AG10803 (cell line): Measurements from ENCODE around the gene GRB2.

Experiments
- DNase-seq: peaks from one replicate; pipeline ENCODE4 v3.0.0; 2010; ENCODE audit warnings: low read depth
- H3K4me3 ChIP-seq: 2 replicates; pipeline ENCODE4 v1.5.1; 2011; ENCODE audit warnings: mild to moderate bottlenecking, low read length, control low read depth
- TF ChIP-seq, protein P1 (sequence below): conservative IDR thresholded peaks from 2 replicates; pipeline ENCODE4 v1.5.1; 2011; ENCODE audit warnings: mild to moderate bottlenecking, low read length, control low read depth, inconsistent platforms

The GRB2 gene

GRCh38 chr17:75271955-75272847 is 133.3 kb downstream of the GRB2 start:
- TF ChIP-seq, protein P1, sequence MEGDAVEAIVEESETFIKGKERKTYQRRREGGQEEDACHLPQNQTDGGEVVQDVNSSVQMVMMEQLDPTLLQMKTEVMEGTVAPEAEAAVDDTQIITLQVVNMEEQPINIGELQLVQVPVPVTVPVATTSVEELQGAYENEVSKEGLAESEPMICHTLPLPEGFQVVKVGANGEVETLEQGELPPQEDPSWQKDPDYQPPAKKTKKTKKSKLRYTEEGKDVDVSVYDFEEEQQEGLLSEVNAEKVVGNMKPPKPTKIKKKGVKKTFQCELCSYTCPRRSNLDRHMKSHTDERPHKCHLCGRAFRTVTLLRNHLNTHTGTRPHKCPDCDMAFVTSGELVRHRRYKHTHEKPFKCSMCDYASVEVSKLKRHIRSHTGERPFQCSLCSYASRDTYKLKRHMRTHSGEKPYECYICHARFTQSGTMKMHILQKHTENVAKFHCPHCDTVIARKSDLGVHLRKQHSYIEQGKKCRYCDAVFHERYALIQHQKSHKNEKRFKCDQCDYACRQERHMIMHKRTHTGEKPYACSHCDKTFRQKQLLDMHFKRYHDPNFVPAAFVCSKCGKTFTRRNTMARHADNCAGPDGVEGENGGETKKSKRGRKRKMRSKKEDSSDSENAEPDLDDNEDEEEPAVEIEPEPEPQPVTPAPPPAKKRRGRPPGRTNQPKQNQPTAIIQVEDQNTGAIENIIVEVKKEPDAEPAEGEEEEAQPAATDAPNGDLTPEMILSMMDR: no peak
- peak overlapping the region; percentile 72 for H3K4me3 ChIP-seq
- peak; percentile 76 for DNase-seq

DNA sequence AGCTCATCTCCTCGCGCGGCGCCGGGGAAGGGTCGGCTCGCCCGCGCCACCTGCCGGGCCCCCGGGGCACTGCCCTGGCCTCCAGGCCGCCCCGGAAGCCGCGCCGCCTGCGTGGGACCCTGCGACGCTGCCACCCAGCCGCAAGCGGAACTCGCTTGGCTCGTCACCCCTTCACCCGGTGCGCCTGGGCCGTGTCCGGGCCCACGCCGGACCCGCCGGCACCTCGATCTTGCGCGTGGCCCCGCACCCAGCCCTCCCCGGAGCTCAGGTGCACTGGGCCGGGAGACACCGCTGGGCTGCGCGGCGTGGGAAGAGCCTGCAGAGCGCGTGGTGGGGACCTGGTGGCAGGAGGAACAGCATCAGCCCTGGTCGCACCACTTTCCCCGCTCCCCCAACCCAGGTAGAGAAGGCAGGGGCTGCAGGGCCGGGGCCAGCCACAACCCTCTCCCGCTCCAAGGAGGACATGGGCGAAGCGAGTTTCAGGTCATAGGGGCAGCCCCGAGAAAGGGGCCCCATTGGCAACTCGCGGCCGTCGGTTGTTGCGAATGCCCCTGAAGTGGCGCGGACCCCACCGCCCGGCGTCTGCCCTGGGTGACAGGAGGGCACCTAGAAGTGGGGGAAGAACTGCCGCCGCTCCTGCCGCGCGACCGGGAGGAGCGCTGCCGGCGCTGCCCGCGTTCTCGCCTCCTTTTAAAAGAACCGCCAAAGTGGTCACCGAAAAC is 134.1 kb downstream of the GRB2 start:
- peak overlapping the region; percentile 72 for H3K4me3 ChIP-seq
- TF ChIP-seq, protein P1: peak; percentile 19; the same call in 1 of the 2 replicates
- DNase-seq: peak; percentile 55

- TF ChIP-seq, protein P1: no peak
- no peak for DNase-seq
- peak within 1 kb of the TSS; percentile 84 for H3K4me3 ChIP-seq
These were observed 134.6 kb downstream of the GRB2 start, which contains the start of gene MIF4GD for GRCh38 chr17:75270966-75271232. Gene MIF4GD, minus strand, starts transcription at chr17:75271231. Its CDS starts 1,036 bp downstream, at chr17:75270195.

DNA sequence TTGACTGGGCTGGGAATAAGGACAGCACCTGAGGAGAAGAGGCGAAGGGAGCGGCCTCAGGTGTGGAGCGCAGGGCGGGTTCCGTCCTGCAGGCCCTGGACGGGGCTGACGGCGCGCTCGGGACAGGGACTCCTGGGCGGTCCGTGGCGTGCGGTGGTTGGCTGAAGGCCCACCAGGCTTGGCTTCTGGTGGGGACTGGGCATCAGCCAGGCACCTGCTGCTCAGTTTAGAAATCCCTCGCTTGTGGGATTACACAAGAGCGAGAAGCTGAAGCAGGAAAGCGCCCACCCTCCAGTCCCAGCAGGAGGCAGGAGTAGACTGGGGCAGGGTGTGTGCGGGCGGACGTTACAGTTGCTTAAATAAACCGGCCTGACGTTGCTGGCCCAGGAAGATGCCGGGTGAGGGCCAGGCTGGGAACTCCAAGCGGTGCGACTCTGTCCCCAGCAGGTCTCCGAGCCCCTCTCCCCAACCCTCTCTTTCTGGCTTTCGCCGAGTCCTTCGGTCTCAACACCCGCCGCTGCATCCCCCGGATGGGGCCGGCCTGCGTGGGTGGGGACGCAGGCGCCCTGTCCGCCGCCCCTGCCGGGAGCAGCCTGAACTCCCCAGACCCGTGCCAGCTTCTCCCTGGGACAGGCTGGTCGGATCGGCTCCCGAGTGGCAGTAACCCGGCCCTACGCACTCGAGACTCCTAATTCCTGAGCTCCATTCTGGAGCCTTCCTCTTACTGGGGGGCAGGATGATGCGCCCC is 135.1 kb downstream of the GRB2 start:
- DNase-seq: peak; percentile 80
- H3K4me3 ChIP-seq: peak overlapping the region; percentile 84
- TF ChIP-seq, protein P1: peak; percentile 60

GRCh38 chr17:75269844-75270217 is 135.6 kb downstream of the GRB2 start:
- TF ChIP-seq, protein P1: no peak
- peak overlapping the region; percentile 84 for H3K4me3 ChIP-seq
- DNase-seq: no peak
